ENCODE data around the gene FANK1. TPM values are rescaled to one million over a fixed set of nuclear protein-coding genes. Genes with fewer than 3 reads are reported as not detected.

FANK1 gene
- total RNA-seq, 1 donor, result 3.0 TPM

- TF ChIP-seq CTCF (IDR thresholded peaks at IDR 0.05; ENCODE audit: insufficient read depth, low read depth, low read length), result no peak
- DNase-seq (ENCODE audit: low read depth), result peak; percentile 68
- no peak overlapping the region for H3K4me3 ChIP-seq (ENCODE audit: low read depth, low read length)
Measured at GRCh38 chr10:125871338-125871737, 25.0 kb upstream of the FANK1 start.

- no peak for TF ChIP-seq CTCF (IDR thresholded peaks at IDR 0.05; ENCODE audit: insufficient read depth, low read depth, low read length)
- H3K4me3 ChIP-seq (ENCODE audit: low read depth, low read length), result no peak overlapping the region
- DNase-seq (ENCODE audit: low read depth), result peak; percentile 89
Measured at GRCh38 chr10:125878957-125879835, 17.2 kb upstream of the FANK1 start.

- peak; percentile 74 for DNase-seq (ENCODE audit: low read depth)
Measured at GRCh38 chr10:125880719-125881118, 15.6 kb upstream of the FANK1 start.

GRCh38 chr10:125881192-125881591 lies 15.2 kb upstream of the FANK1 start, which contains the start of gene DHX32:
Gene DHX32 (minus strand): TSS chr10:125881292. CDS start chr10:125880824, 468 bp downstream.
- DNase-seq (ENCODE audit: low read depth), result peak; percentile 28
- no peak for TF ChIP-seq CTCF (IDR thresholded peaks at IDR 0.05; ENCODE audit: insufficient read depth, low read depth, low read length)
- H3K4me3 ChIP-seq (ENCODE audit: low read depth, low read length), result no peak within 1 kb of the TSS

More at GRCh38 chr10:125880719-125881118, 15.6 kb upstream of the FANK1 start:
- TF ChIP-seq CTCF (IDR thresholded peaks at IDR 0.05; ENCODE audit: insufficient read depth, low read depth, low read length), result no peak
- no peak overlapping the region for H3K4me3 ChIP-seq (ENCODE audit: low read depth, low read length)

GRCh38 chr10:125882596-125882995 lies 13.8 kb upstream of the FANK1 start:
- TF ChIP-seq CTCF (IDR thresholded peaks at IDR 0.05; ENCODE audit: insufficient read depth, low read depth, low read length), result no peak
- H3K4me3 ChIP-seq (ENCODE audit: low read depth, low read length), result no peak overlapping the region
- DNase-seq (ENCODE audit: low read depth), result no peak

GRCh38 chr10:125883211-125883610 lies 13.2 kb upstream of the FANK1 start:
- TF ChIP-seq CTCF (IDR thresholded peaks at IDR 0.05; ENCODE audit: insufficient read depth, low read depth, low read length), result no peak
- no peak overlapping the region for H3K4me3 ChIP-seq (ENCODE audit: low read depth, low read length)
- no peak for DNase-seq (ENCODE audit: low read depth)
